Esophagus muscularis mucosa (tissue), 4 donors: ENCODE data around the gene SCGB1C1.

ENCODE experiments used
- CTCF ChIP-seq, 3 experiments: fragments of 200-600 bp in 2 of 3; fragments of 450-650 bp in 1 of 3; sonication (generic) in 2 of 3; IDR thresholded peaks; one replicate each; pipeline ENCODE4 v1.5.1; 2017 to 2019; ENCODE audit warnings: antibody characterized with exemption in 3 of 3, mild to moderate bottlenecking in 2 of 3, moderate library complexity in 1 of 3
- EP300 ChIP-seq: sonication (generic); formaldehyde crosslinking; IDR thresholded peaks from one replicate; pipeline ENCODE4 v1.6.1; 2017; ENCODE audit warnings: antibody characterized with exemption
- POLR2A ChIP-seq: fragments of 450-650 bp; IDR thresholded peaks from one replicate; pipeline ENCODE4 v1.6.1; 2017; ENCODE audit warnings: antibody characterized with exemption, moderate library complexity, mild to moderate bottlenecking, low read depth
- POLR2AphosphoS5 ChIP-seq, 2 donors: sonication (generic); formaldehyde crosslinking; IDR thresholded peaks; one replicate each; pipeline ENCODE4 v1.6.1; 2017; ENCODE audit warnings: antibody characterized with exemption in 2 of 2

GRCh38 chr11:211741-212140 is 18.9 kb downstream of the SCGB1C1 start:
- TF ChIP-seq CTCF (IDR thresholded peaks at IDR 0.05) (no peak), EP300 (no peak), POLR2AphosphoS5 (IDR thresholded peaks at IDR 0.05) (no peak), POLR2A (no peak)
